ENCODE measurements around the gene CCDC88C. TPM values are rescaled to one million over a fixed set of nuclear protein-coding genes. Genes with fewer than 3 reads are reported as not detected.

CCDC88C gene
- total RNA-seq, 6 experiments from 2014 or later: 0.09 to 0.61 (median 0.19) TPM; not detected in 3

DNA sequence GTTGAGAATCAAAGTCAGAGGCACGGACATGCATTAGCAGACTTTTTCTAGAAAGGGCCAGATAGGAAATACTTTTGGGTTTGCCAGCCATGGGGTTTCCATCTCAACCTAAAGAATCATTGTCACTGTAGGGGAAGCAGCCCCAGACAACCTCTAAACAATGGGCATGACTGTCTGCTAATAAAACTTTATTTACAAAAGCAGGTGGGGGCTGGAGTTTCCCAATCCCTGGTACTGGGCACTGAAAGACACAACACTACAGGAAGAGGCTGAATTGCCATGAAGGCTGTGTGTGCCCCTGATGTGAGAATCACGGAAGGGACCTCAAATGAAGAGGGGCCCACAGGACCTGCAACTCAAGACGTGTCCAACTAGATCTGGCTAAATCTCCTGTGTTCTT, 111.1 kb downstream of the CCDC88C start:
- TF ChIP-seq CTCF (IDR thresholded peaks at IDR 0.05): no peak
- Mint-ChIP-seq H3K4me3 (no peak overlapping the region), H3K27me3 (ENCODE audit: insufficient read depth) (peaks cover 49% of the 10 kb centered on the region), H3K36me3 (ENCODE audit: low read depth) (no peaks in the 10 kb centered on the region), H3K27ac (no peak overlapping the region), H3K9me3 (no peaks in the 10 kb centered on the region), H3K4me1 (ENCODE audit: low read depth) (no peaks in the 10 kb centered on the region)
- DNase-seq: no peak

GRCh38 chr14:91305650-91306431, 111.8 kb downstream of the CCDC88C start:
- no peak for TF ChIP-seq CTCF (IDR thresholded peaks at IDR 0.05)
- no peak for DNase-seq
- Mint-ChIP-seq H3K36me3 (ENCODE audit: low read depth) (no peaks in the 10 kb centered on the region), H3K9me3 (no peaks in the 10 kb centered on the region), H3K4me3 (no peak overlapping the region), H3K27me3 (ENCODE audit: insufficient read depth) (peaks cover 55% of the 10 kb centered on the region), H3K4me1 (ENCODE audit: low read depth) (peaks cover under 1% of the 10 kb centered on the region), H3K27ac (no peak overlapping the region)

DNA sequence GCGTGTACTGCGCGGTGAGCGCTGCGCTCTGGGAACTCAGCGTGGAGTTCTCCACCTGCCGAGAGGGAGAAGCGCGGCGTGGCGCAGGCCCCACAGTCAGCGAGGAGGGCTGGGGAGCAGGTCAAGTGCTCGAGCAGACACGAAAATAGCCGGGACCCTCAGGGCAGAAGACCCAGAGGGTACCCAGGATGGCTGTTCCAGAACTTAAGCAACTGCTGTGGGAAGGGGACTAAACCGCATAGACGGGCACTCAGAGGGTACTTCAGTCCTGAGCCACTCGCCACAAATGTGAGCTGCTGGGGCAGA, 113.7 kb downstream of the CCDC88C start:
- TF ChIP-seq CTCF (IDR thresholded peaks at IDR 0.05): no peak
- Mint-ChIP-seq H3K4me3 (no peak overlapping the region), H3K36me3 (ENCODE audit: low read depth) (no peaks in the 10 kb centered on the region), H3K9me3 (no peaks in the 10 kb centered on the region), H3K4me1 (ENCODE audit: low read depth) (peaks cover 10% of the 10 kb centered on the region), H3K27me3 (ENCODE audit: insufficient read depth) (peaks cover 58% of the 10 kb centered on the region), H3K27ac (no peak overlapping the region)
- no peak for DNase-seq

DNA sequence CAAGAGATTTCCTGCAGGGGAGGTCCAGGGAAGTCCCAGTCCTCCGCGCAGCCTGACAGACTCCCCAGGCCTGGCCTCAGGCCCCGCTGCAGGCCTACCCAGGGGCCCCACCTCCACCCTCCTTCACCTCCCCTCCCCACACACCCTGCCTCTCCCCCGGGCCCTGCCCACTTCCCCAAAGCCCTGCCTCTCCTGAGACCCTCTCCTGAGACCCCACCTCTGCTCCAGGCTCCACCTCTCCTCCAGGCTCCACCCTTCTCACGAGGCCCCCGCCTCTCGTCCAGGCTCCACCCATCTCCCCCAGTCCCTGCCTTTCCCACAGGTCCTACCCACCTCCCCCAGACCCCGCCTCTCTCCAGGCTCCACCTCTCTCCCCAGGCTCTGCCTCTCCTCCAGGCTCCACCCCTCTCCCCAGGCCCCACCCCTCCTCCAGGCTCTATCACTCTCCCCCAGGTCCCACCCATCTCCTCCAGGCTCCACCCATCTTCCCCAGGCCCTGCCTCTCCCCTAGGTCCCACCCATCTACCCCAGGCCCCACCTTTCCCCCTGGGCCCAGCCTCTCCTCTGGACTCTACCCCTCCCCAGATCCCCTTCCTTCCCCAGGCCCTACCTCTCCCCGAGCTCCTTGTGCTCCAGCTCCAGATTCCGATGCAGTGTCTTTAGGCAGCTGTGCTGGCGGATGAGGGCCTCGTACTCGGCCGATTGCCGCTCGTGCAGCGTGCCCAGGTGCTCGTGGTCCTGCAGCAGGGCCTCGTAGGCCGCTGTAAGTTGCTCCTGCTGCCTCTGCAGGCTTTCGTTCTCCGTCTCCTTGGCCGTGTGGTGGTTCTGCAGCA, 114.3 kb downstream of the CCDC88C start:
- peaks cover 10% of the 10 kb centered on the region for H3K4me1 Mint-ChIP-seq (ENCODE audit: low read depth)
- H3K27me3 Mint-ChIP-seq (ENCODE audit: insufficient read depth): peaks cover 54% of the 10 kb centered on the region
- TF ChIP-seq CTCF (IDR thresholded peaks at IDR 0.05): no peak
- no peak overlapping the region for H3K27ac Mint-ChIP-seq
- no peak for DNase-seq
- no peaks in the 10 kb centered on the region for H3K9me3 Mint-ChIP-seq
- H3K36me3 Mint-ChIP-seq (ENCODE audit: low read depth): no peaks in the 10 kb centered on the region
- no peak overlapping the region for H3K4me3 Mint-ChIP-seq

DNA sequence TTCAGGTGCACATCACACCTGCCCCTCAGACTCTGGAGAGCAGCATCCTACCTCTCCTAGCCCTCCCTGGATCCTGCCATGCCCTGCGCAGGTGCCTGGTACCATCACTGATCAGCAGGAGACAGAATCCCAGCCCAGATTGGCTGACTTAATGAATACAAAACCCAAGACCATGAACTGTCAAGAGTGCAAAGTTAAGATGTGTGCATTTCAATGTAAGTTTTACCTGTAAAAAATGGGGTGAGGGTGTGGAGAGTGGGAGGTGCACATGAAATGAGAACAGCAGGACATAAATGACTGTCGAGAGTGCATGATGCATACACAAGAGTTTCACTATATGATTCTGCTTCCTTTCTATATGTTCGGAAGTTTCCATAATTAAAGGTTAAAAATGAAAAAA, 115.2 kb downstream of the CCDC88C start:
- peaks cover 10% of the 10 kb centered on the region for H3K4me1 Mint-ChIP-seq (ENCODE audit: low read depth)
- H3K27me3 Mint-ChIP-seq (ENCODE audit: insufficient read depth): peaks cover 51% of the 10 kb centered on the region
- no peak for DNase-seq
- H3K4me3 Mint-ChIP-seq: no peak overlapping the region
- no peak for TF ChIP-seq CTCF (IDR thresholded peaks at IDR 0.05)
- no peak overlapping the region for H3K27ac Mint-ChIP-seq
- H3K9me3 Mint-ChIP-seq: no peaks in the 10 kb centered on the region
- no peaks in the 10 kb centered on the region for H3K36me3 Mint-ChIP-seq (ENCODE audit: low read depth)

All from HFFc6 (cell line).